ENCODE measurements around the gene TMEM191C. TPM values are rescaled to one million over a fixed set of nuclear protein-coding genes. Genes with fewer than 3 reads are reported as not detected.
"Not testable (repeated sequence)": the region's sequence is repeated elsewhere in the genome, so short reads cannot be mapped to it uniquely, and the experiment has no call there.

The TMEM191C gene
- total and polyA plus RNA-seq, 2 of the 4 experiments (the other 2 are of a cell fraction): 0.36 to 0.75 TPM

DNA sequence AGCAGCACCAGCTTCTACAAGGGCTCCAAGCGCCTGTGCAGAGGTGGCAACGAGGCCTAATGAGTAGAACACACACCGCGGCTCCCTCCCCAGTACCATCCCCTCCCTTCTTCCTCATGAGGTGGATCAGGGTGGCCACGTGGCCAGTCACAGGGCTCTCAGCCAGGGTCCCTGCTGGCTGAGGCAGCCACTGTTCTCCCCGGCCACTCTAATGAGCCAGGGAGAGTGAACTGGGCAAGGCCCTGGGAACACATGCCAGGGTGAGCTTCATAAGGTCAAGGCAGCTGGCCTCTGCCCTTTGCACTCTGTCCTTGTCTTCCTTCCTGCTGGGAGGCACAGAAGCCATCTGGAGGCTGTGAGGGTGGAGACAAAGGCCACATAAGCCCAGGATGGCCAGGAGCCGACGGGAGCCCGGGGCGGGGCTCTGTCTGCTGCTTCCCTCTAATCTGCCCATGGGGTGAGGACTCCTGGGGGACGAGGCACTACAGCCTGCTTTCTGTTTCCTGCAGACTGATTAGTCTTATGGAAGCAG lies 22.0 kb downstream of the TMEM191C start:
- H3K9me3 ChIP-seq (ENCODE audit: control insufficient read depth, insufficient read depth, low read length); H3K4me2 ChIP-seq (ENCODE audit: low read depth, low read length); CTCF ChIA-PET; H4K91ac ChIP-seq (ENCODE audit: insufficient read depth, low read depth, low read length); H4K8ac ChIP-seq (ENCODE audit: low read depth in 2 of 2, low read length in 2 of 2); H2BK20ac ChIP-seq (ENCODE audit: low read depth, low read length); in situ Hi-C loops (cut with MboI; ENCODE audit: low sequenced_read_pairs); H3K9ac ChIP-seq (ENCODE audit: low read depth, low read length); H3K4me1 ChIP-seq (ENCODE audit: control insufficient read depth, insufficient read depth, low read length); H3K27ac ChIP-seq (ENCODE audit: insufficient read depth, low read length); H4K20me1 ChIP-seq (ENCODE audit: insufficient read depth, low read length); ATAC-seq (ENCODE audit: low read depth); H2AFZ ChIP-seq (replicated peaks; ENCODE audit: low read length, poor library complexity); H4K5ac ChIP-seq (ENCODE audit: low read depth, low read length); H3K56ac ChIP-seq (ENCODE audit: extremely low read depth, insufficient read depth, low read length); intact Hi-C loops (cut with micrococcal nuclease); H3K4me3 ChIP-seq (ENCODE audit: insufficient read depth, low read depth, low read length); DNase-seq; dilution Hi-C loops (cut with HindIII; ENCODE audit: low sequenced_read_pairs, unreplicated experiment); H3K79me1 ChIP-seq (ENCODE audit: low read depth in 1 of 2, low read length in 2 of 2); H3K9me1 ChIP-seq (ENCODE audit: insufficient read depth, low read length); BruUV-seq (replicated peaks); H3K36me3 ChIP-seq (ENCODE audit: control insufficient read depth, insufficient read depth, low read length); H3K27me3 ChIP-seq (ENCODE audit: control insufficient read depth, insufficient read depth, low read length); H3K14ac ChIP-seq (replicated peaks; ENCODE audit: low read depth, low read length); H3K4ac ChIP-seq (ENCODE audit: low read depth, low read length); H2AK9ac ChIP-seq (replicated peaks; ENCODE audit: low read depth, low read length, poor library complexity); H2BK120ac ChIP-seq (ENCODE audit: low read depth, low read length); POLR2A ChIA-PET (ENCODE audit: unreplicated experiment); H3K18ac ChIP-seq (ENCODE audit: low read depth, low read length); H2BK15ac ChIP-seq (ENCODE audit: low read depth, low read length); H2AK5ac ChIP-seq (ENCODE audit: low read depth, low read length); H2BK5ac ChIP-seq (ENCODE audit: low read depth, low read length, poor library complexity, severe bottlenecking); H3K23ac ChIP-seq (ENCODE audit: low read depth, low read length): not testable (repeated sequence)
- WGBS, 2 experiments (ENCODE audit: extremely low coverage in 2 of 2, insufficient read length in 1 of 2): no CpG with 5 or more reads among the region's 11 CpGs

DNA sequence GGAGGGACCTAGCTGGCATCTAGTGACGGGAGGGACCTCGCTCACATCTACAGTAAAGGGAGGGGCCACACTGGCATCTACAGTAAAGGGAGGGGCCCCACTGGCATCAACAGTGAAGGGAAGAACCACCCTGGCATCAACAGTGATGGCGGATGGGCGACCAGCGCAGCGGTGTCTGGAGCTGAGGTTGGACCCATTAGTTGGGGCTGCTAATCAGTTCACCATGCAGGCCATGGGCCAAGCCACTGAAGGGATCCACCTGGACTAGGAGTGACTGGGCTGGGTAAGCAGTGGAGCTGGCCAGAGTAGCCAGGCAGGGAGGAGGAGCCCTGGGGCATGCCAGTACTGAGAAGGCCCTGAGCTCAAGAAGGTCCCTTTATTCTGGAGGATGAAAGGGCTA lies 23.4 kb downstream of the TMEM191C start:
- POLR2A ChIA-PET (ENCODE audit: unreplicated experiment); H4K91ac ChIP-seq (ENCODE audit: insufficient read depth, low read depth, low read length): not testable (repeated sequence)

More for the DNA sequence above, 23.4 kb downstream of the TMEM191C start:
- H4K8ac ChIP-seq (ENCODE audit: low read depth in 2 of 2, low read length in 2 of 2); H2BK15ac ChIP-seq (ENCODE audit: low read depth, low read length); H3K9ac ChIP-seq (ENCODE audit: low read depth, low read length); intact Hi-C loops (cut with micrococcal nuclease); dilution Hi-C loops (cut with HindIII; ENCODE audit: low sequenced_read_pairs, unreplicated experiment); H3K9me3 ChIP-seq (ENCODE audit: control insufficient read depth, insufficient read depth, low read length); H4K20me1 ChIP-seq (ENCODE audit: insufficient read depth, low read length); H2BK120ac ChIP-seq (ENCODE audit: low read depth, low read length); H3K4me2 ChIP-seq (ENCODE audit: low read depth, low read length); BruUV-seq (replicated peaks); H2AFZ ChIP-seq (replicated peaks; ENCODE audit: low read length, poor library complexity); H4K5ac ChIP-seq (ENCODE audit: low read depth, low read length); CTCF ChIA-PET; H2AK9ac ChIP-seq (replicated peaks; ENCODE audit: low read depth, low read length, poor library complexity); H3K27ac ChIP-seq (ENCODE audit: insufficient read depth, low read length); H2BK20ac ChIP-seq (ENCODE audit: low read depth, low read length); H3K56ac ChIP-seq (ENCODE audit: extremely low read depth, insufficient read depth, low read length); H3K27me3 ChIP-seq (ENCODE audit: control insufficient read depth, insufficient read depth, low read length); in situ Hi-C loops (cut with MboI; ENCODE audit: low sequenced_read_pairs); H3K36me3 ChIP-seq (ENCODE audit: control insufficient read depth, insufficient read depth, low read length); H3K18ac ChIP-seq (ENCODE audit: low read depth, low read length); H3K14ac ChIP-seq (replicated peaks; ENCODE audit: low read depth, low read length); H3K23ac ChIP-seq (ENCODE audit: low read depth, low read length); H3K4ac ChIP-seq (ENCODE audit: low read depth, low read length); H2BK5ac ChIP-seq (ENCODE audit: low read depth, low read length, poor library complexity, severe bottlenecking); H3K4me1 ChIP-seq (ENCODE audit: control insufficient read depth, insufficient read depth, low read length); DNase-seq; ATAC-seq (ENCODE audit: low read depth); H3K79me1 ChIP-seq (ENCODE audit: low read depth in 1 of 2, low read length in 2 of 2); H3K9me1 ChIP-seq (ENCODE audit: insufficient read depth, low read length); H2AK5ac ChIP-seq (ENCODE audit: low read depth, low read length); H3K4me3 ChIP-seq (ENCODE audit: insufficient read depth, low read depth, low read length): not testable (repeated sequence)
- WGBS, 2 experiments (ENCODE audit: extremely low coverage in 2 of 2, insufficient read length in 1 of 2): no CpG with 5 or more reads among the region's 6 CpGs
